Activated gamma-delta T cell treated with Interleukin-2 at 50 U/mL for 16 hours (primary cell): ENCODE measurements around the gene GTF2IRD1.
"Not testable (repeated sequence)": the region's sequence is repeated elsewhere in the genome, so short reads cannot be mapped to it uniquely, and the experiment has no call there.

Experiments
- DNase-seq: peaks from one replicate; pipeline ENCODE4 v3.0.0-alpha.2; 2020

GTF2IRD1 gene

DNA sequence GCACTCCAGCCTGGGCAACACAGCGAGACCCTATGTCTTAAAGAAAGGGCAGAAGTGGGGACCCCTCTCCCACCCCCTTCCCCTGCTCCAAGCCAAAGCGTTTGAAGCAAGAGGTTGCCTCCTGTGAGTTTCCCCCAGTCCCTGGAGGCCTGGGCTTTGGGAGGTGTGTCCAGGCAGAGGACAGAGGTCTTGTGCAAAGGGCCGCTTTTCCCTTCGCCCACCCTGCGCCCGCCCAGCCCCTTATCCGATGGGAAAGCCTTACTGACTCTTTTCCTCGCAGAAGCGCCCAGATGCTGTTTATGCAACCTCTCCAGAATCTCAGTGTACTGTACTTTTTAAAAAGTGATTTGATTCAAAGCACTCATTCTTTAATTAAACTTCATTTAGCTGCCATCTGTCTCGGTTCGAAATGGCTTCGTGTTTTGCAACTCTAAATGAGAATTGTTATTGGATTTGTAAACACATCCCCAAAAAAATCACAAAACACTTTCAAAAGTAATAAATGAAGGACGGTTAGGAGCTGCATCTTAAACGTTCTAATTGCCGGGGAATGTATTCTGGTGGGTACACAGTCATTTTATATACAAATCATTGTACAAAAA, 153.3 kb downstream of the GTF2IRD1 start:
- DNase-seq: no peak

DNA sequence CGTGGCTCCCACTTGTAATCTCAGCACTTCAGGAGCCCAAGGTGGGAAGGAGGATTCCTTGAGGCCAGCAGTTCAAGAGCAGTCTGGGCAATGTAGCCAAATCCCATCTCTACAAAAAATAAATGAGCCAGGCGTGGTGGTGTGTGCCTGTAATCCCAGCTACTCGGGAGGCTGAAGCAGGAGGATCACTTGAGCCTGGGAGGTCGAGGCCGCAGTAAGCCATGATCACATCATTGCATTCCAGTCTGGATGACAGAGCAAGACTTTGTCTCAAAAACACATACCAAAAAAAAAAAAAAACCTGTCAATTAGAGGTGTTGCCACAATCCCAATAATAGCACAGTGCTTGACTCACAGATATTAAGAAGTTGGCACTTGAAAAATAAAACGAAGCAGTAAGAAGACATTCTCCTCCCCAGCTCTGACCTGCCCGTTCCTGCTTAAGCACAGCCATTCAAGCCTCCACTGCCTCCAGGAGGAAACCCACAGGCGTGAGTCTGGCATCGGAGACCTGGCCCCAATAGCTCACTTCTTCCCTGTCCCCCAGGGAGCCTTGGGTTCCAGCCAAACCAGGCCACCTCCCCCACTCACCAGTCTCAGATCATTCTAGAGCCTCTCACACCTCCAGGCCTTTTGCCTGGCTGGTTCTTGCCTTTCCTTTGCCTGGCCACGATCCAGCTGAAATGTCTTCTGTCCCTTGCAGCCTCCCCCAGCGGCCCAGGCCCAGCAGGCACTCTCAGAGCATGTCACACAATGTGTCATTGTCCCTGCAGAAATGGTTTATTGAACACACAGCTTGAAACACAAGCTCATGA, 158.5 kb downstream of the GTF2IRD1 start:
- DNase-seq: no peak

DNA sequence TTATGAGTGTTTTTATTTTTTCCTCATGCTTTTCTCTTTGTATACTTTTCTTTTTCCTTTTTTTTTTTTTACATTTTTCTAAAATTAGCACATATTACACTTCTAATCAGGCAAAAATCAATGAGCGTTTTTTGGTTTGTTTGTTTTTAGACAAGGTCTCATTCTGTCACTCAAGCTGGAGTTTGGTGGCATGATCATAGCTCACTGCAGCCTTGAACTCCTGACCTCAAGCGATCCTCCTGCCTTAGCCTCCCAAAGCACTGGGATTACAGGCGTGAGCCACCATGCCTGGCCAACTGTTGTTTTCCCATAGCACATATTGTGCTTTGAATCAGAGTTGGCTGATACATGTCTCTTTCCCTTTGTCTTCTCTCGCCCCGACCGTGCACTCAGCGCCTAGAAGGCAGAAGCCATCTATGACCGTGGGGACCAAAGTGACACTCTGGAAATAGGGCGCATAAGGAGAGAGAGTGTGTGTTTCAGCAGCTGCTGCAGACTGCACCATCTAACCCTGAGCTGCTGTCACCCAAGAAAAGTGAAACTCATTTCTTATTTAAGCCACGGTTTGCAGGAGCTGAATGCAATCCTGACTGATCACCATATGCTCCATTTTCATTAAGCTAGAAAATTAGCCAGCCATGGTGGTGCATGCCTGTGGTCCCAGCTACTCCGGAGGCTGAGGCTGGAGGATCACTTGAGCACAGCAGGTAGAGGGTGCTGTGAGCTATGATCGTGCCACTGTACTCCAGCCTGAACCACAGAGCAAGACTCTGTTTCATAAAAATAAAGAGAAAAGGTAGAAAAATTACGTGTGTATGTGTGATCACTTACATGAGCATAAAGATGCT, 162.5 kb downstream of the GTF2IRD1 start:
- DNase-seq: no peak

DNA sequence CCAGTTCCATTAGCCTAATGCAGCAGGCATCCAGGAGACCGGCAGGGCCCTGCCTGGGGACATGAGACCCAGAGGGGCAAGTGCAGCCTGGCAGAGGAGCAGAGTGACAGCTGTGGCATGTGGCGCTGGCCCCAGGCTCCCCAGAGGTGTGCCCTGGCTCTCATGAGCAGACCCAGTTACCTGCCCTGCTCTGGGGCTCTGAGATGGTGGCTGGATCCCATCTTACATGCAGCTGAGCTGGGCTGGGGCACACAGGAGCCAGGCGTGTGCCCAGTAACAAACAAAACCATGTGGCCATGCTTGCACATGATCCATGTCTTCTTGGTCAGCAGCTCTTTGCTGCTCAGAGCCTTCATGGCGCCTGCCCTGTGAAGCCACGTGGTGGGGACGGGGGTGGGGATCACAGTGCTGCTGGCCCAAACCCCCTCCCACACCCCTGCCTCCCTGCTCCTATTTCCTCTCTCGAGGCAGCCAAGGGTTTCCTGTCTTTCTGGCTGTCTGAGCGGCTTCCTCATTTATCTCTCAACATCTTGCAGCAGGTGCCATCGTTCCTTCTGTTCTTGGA, 163.6 kb downstream of the GTF2IRD1 start:
- no peak for DNase-seq

DNA sequence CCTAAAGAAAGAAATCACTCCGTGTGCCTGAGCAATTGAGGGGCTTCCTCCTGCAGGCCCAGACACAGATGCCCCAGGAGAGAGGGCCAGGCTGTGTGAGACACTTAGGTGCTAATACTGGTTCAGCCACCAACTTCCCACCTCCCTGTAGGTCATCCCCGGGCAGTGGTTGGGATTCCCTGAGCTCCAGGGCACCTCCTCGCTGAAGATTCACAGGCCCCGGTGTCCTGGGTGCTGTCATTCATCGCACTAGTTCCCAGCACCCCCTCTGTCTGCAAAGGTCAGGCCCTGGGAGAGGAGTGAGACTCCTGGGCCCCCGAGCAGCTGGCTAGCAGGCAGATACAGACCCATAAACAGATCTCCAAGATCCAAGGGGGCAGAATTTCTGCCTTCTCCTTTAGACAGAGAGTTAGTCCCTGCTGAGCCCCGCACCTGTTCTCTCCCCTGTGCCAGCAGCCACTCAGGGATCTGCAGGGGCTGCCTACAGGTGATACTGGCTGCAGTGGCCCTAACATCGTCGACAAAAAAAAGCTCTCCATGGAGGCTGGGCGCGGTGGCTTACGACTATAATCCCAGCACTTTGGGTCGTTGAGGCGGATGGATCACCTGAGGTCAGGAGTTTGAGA, 165.6 kb downstream of the GTF2IRD1 start:
- DNase-seq: no peak

- DNase-seq: no peak
These were observed 168.6 kb downstream of the GTF2IRD1 start for GRCh38 chr7:74622228-74622749.

DNA sequence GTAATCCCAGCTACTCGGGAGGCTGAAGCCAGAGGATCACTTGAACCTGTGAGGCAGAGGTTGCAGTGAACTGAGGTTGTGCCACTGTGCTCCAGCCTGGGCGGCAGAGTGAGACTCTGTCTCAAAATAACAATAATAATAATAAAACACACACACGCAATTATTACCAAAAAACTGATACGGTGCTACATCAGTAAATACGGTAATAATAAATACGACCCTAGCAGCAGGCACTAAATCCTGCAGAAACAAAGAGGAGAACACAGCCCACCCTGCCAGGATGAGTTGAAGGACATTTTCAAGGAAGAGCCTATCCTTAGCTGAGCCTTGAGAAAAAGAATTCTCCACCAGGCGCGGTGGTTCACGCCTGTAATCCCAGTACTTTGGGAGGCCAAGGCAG, 169.4 kb downstream of the GTF2IRD1 start:
- no peak for DNase-seq

- no peak for DNase-seq
These were observed 171.7 kb downstream of the GTF2IRD1 start for GRCh38 chr7:74625446-74625845.

GRCh38 chr7:74627661-74628411, 174.1 kb downstream of the GTF2IRD1 start:
- no peak for DNase-seq

DNA sequence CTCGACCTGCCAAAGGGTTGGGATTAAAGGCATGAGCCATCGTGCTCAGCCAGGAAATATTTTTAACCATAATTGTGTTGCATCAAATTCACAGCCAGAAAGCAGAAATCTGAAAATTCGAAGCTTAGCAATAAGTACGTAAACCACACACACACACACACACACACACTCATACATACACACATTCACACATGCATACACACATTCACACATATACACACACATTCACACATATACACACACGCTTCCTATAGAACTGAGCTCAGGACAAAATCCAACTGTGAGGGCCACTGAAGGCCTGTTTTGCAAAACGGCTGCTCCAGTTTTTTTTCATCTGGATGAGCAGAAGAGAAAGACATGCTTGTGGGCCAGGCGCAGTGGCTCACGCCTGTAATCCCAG, 178.8 kb downstream of the GTF2IRD1 start:
- no peak for DNase-seq

DNA sequence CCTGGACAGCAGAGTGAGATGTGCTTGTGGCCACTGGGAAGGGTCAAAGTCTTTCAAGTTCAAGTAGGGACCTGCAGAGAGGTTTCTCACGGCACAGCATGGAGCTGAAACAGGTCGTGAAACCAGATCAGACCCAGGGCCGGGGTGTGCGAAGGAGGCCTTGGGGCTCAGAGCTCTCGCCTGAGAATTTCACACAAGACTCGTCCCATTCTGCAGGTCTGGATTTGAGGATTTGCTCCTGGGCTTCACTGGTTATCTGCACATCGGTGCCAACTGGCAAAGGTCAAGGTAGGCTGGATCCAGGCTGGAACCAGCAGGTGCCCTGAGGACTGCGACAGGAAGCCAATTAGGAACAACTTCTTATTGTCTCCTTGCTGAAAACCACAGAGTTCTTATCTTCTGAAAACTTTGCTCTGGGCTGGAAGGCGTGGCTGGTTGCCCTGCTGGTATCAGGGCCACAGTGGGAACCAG, 179.8 kb downstream of the GTF2IRD1 start:
- no peak for DNase-seq

DNA sequence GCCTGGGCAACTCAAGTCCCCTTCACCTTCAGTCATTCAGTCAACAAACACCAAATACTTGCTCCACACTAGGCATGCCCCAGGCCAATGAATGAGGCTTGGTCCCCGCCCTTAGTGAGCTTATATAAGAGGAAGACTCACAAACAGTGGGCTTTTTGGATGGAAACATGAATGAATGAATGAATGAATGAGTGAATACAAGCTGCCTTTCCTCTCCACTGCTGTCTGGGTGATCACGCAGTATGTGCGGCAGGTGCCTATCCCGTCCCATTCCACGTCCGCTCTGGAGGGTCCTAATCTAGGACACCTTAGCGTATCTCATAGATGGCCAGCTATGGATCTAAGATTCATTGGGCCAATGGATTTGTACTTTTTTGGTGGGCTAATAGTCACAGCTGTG, 184.0 kb downstream of the GTF2IRD1 start:
- DNase-seq: no peak

DNA sequence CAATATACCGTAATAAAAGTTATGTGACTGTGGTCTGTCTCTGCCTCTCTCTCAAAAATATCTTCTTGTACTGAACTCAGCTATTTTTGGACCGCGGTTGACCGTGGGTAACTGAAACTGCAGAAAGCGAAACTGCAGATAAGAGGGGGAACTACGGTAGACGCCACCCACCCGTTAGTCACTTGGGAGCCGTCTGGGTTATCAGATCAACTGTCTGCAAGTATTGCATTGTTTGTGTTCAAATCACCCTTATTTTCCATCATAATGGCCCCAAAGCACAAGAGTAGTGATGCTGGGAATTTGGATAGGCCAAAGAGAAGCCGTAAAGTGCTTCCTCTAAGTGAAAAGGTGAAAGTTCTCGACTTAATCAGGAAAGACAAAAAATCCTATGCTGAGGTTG, 196.3 kb downstream of the GTF2IRD1 start:
- DNase-seq: peak; percentile 66

DNA sequence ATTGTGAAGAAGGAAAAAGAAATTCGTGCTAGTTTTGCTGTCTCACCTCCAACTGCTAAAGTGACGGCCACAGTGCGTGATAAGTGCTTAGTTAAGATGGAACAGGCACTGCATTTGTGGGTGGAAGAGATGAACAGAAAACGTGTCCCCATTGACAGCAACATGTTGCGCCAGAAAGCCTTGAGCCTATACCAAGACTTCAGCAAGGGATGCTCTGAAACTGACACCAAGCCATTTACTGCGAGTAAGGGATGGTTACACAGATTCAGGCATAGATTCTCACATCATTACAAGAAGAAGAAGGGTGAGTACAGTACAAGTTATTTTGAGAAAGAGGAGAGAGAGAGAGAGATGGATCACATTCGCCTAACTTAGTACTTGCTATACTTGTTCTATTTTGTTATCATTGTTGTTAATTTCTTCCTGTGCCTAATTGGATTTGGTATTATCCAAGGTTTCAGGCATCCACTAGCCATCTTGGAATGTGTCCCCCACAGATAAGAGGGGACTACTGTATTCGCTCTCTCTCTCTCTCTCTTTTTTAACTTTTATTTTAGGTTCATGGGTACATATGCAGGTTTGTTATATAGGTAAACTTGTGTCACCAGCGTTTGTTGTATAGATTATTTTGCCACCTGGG, 196.9 kb downstream of the GTF2IRD1 start:
- DNase-seq: not testable (repeated sequence)

DNA sequence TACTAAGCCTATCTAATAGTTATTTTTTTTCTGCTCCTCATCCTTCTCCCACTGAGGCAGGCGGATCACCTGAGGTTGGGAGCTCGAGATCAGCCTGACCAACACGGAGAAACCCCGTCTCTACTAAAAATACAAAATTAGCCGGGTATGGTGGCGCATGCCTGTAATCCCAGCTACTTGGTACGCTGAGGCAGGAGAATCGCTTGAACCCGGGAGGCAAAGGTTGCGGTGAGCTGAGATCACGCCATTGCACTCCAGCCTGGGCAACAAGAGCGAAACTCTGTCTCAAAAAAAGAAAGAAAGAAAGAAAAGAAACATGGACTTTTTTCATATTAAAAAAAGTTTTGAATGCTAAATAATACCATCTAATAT, 197.4 kb downstream of the GTF2IRD1 start:
- not testable (repeated sequence) for DNase-seq
